Progenitor cell of endocrine pancreas (in vitro differentiated cells): ENCODE results near the gene PIR. TPM values are rescaled to one million over a fixed set of nuclear protein-coding genes. Genes with fewer than 3 reads are reported as not detected.

Source experiments
- DNase-seq: peaks from one replicate; pipeline ENCODE4 v3.0.0; 2021; ENCODE audit warnings: low spot score; ENCODE audit not compliant: unreplicated experiment
- H3K27ac Mint-ChIP-seq: 2 replicates; pipeline ENCODE4 v1.8.0; 2021; ENCODE audit warnings: mild to moderate bottlenecking, moderate library complexity, mixed read lengths
- H3K27me3 Mint-ChIP-seq: 2 replicates; pipeline ENCODE4 v1.8.0; 2021; ENCODE audit warnings: mixed read lengths
- H3K36me3 Mint-ChIP-seq: 2 replicates; pipeline ENCODE4 v1.8.0; 2022; ENCODE audit warnings: mixed read lengths; ENCODE audit not compliant: insufficient read depth
- H3K4me1 Mint-ChIP-seq: 2 replicates; pipeline ENCODE4 v1.8.0; 2021; ENCODE audit warnings: low read depth, mixed read lengths
- H3K4me3 Mint-ChIP-seq: 2 replicates; pipeline ENCODE4 v1.8.0; 2021; ENCODE audit warnings: low read depth, mild to moderate bottlenecking, moderate library complexity, mixed read lengths
- H3K9me3 Mint-ChIP-seq: 2 replicates; pipeline ENCODE4 v1.8.0; 2021; ENCODE audit warnings: low read depth, mixed read lengths
- total RNA-seq: library from RNA; stranded (reverse); gene quantifications from 2 replicates; pipeline ENCODE4 v1.2.1, GENCODE V29; 2021
- TF ChIP-seq, protein P1 (sequence below): fragments of 200-600 bp; sonication (generic); IDR thresholded peaks from one replicate; pipeline ENCODE4 v1.5.0; 2021; ENCODE audit warnings: antibody characterized with exemption, mild to moderate bottlenecking; ENCODE audit not compliant: unreplicated experiment

The PIR gene
- total RNA-seq, 1 donor from 2014 or later, result 14.9 TPM

DNA sequence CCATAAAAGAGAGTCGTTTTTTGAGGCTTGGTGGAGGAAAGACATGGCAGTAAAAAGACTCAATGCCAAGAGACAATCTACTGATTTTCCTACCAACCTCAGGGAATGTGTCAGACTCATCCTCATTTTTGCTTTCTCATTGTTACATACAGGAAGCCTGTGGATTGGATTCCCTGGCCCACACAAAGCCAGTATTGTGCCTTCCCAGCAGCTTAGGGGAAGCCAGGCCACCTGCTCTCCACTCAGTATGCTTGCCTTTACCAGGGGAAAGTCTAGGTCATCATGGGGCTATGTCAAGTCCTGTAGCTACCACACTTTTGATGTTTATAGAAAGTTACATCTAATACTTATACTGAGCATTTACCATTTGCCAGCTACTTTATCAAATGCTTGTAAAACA is 18.4 kb upstream of the PIR start:
- H3K4me1 Mint-ChIP-seq, result no peaks in the 10 kb centered on the region
- H3K36me3 Mint-ChIP-seq, result no peaks in the 10 kb centered on the region
- no peaks in the 10 kb centered on the region for H3K9me3 Mint-ChIP-seq
- no peak overlapping the region for H3K27ac Mint-ChIP-seq
- peaks cover 3% of the 10 kb centered on the region for H3K27me3 Mint-ChIP-seq
- no peak overlapping the region for H3K4me3 Mint-ChIP-seq
- no peak for DNase-seq
- TF ChIP-seq, protein P1, sequence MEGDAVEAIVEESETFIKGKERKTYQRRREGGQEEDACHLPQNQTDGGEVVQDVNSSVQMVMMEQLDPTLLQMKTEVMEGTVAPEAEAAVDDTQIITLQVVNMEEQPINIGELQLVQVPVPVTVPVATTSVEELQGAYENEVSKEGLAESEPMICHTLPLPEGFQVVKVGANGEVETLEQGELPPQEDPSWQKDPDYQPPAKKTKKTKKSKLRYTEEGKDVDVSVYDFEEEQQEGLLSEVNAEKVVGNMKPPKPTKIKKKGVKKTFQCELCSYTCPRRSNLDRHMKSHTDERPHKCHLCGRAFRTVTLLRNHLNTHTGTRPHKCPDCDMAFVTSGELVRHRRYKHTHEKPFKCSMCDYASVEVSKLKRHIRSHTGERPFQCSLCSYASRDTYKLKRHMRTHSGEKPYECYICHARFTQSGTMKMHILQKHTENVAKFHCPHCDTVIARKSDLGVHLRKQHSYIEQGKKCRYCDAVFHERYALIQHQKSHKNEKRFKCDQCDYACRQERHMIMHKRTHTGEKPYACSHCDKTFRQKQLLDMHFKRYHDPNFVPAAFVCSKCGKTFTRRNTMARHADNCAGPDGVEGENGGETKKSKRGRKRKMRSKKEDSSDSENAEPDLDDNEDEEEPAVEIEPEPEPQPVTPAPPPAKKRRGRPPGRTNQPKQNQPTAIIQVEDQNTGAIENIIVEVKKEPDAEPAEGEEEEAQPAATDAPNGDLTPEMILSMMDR, result no peak

DNA sequence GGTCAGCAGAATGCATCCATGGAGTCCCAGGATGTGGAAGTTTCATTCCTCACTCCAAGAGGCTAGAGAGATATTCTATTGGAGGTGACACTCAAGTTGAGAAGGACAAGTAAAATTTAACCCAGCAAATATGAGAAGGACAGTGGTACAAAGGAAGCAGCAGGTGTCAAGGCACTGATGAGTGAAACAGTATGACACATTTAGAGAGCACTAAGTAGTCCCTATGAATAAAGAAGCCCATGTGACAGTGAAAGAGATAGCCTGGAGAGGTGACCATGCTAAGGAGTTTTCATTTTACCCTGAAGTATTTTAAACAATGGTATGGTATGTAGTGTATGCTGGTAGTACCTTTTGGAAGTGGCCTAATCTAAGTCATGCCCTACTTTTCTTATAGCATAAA is 16.7 kb upstream of the PIR start:
- Mint-ChIP-seq H3K36me3 (no peaks in the 10 kb centered on the region), H3K9me3 (no peaks in the 10 kb centered on the region), H3K27ac (no peak overlapping the region), H3K4me1 (no peaks in the 10 kb centered on the region), H3K27me3 (peaks cover 3% of the 10 kb centered on the region), H3K4me3 (no peak overlapping the region)
- DNase-seq, result no peak
- TF ChIP-seq, protein P1, result no peak

DNA sequence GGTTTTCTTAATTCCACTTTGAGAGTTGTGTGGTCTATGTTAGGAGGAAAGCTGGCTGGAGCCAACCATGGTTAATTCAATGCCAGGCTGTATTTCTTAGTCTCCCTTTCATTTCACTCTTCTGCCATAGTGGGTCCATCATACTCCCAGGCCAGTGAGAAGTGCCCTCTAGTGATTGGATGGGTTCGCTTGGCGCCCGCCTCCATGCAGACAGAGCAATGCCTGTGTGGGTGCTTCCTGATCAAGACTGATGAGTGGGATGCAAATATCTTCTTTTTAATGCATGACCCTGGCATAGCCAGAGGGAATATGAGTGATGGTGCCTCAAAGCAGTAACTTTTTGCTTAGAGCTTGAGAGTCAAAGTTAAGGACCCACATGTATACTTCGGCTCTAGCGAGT is 13.9 kb upstream of the PIR start:
- no peaks in the 10 kb centered on the region for H3K9me3 Mint-ChIP-seq
- H3K4me3 Mint-ChIP-seq, result no peak overlapping the region
- no peaks in the 10 kb centered on the region for H3K4me1 Mint-ChIP-seq
- peaks cover 3% of the 10 kb centered on the region for H3K27me3 Mint-ChIP-seq
- DNase-seq, result no peak
- no peaks in the 10 kb centered on the region for H3K36me3 Mint-ChIP-seq
- no peak overlapping the region for H3K27ac Mint-ChIP-seq
- TF ChIP-seq, protein P1, result no peak

DNA sequence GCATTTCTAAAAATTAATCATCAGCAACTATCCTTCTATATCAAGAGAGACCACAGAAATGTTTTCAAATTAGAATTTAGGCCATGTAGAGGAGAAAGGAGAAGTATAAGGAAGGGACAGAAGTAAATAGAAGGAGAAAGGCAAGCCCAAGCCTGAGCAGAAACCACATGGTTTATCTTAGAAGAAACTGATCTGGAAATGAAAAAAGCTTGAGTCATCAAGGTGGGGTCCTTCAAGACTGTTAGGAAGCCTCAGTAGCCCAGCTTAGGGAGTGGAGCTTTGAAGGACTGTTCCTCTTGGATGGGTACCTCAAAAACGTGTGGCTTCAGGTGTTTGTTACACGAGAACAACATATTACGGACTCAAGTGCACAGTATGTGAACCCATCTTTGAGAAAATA is 12.0 kb upstream of the PIR start:
- DNase-seq, result no peak
- Mint-ChIP-seq H3K36me3 (no peaks in the 10 kb centered on the region), H3K9me3 (no peaks in the 10 kb centered on the region), H3K4me3 (no peak overlapping the region), H3K4me1 (no peaks in the 10 kb centered on the region), H3K27me3 (peaks cover 3% of the 10 kb centered on the region), H3K27ac (no peak overlapping the region)
- TF ChIP-seq, protein P1, result no peak

DNA sequence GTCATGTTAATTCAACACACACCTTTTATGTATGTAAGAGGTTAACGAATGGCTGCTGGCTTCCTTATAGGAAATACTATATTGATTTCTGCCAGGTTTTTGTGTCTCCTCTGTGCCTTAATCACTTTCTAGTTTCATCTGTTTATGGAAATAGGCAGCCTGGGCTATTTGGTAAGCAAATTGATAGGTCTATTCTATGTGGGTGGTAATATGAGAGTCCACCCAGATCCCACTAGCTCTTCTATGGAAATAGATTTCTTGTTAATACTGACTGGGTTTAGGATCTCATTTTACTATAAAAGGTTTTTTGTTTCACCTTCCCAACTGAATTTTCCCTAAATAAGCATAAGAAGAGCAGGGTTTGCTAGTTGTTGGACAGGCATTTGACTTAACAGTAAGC is 11.5 kb upstream of the PIR start:
- H3K4me1 Mint-ChIP-seq, result no peaks in the 10 kb centered on the region
- TF ChIP-seq, protein P1, result no peak
- H3K9me3 Mint-ChIP-seq, result no peaks in the 10 kb centered on the region
- H3K36me3 Mint-ChIP-seq, result no peaks in the 10 kb centered on the region
- H3K27ac Mint-ChIP-seq, result no peak overlapping the region
- no peak overlapping the region for H3K4me3 Mint-ChIP-seq
- H3K27me3 Mint-ChIP-seq, result peaks cover 2% of the 10 kb centered on the region
- DNase-seq, result no peak
